ENCODE results near the gene PDZD7. TPM values are rescaled to one million over a fixed set of nuclear protein-coding genes. Genes with fewer than 3 reads are reported as not detected.

Gene PDZD7
- total RNA-seq, 1 donor from 2014 or later: 0.29 TPM

DNA sequence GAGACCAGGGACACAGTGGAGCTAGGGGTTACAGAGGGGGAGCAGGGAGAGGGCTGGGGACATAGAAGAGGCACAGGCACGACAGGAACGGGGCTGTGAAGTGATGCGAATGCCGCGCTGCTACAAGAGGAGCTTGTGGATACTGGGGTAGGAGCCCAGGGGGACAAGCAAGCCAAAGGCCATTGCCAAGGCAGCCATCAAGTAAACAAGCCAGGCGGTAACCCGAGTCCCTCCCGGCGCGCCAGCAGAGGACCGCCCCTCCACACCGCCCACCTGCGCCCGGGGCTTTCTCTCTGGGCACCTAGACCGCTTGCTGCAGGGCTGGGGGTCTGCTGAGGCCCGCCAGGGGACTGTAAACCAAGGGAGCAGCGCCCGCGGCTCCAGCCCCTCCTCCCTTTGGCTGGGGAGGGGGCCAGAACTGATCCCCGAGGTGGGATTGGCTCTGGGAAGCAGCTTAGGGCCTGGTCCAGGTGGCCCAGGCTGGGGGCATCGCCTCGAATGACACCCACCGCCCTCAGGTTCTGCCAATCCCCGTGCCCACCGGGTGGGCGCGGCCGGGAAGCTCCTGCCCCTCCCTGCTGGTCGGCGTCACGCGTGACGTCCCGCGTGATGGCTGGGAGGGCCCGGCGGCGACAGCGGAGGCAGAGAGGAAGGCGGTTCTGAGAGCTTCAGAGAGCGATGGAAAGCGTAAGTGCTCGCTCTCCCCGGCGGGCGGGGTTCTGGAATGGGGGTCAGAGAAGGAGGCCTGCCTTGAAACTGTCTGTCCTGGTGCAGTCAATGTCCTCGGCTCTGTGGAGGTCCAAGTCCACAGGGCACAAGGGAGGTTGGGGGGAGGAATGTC lies 1.1 kb upstream of the PDZD7 start:
- H3K4me1 Mint-ChIP-seq (ENCODE audit: low read depth): peaks cover 22% of the 10 kb centered on the region
- no peaks in the 10 kb centered on the region for H3K9me3 Mint-ChIP-seq (ENCODE audit: low read depth)
- H3K4me3 Mint-ChIP-seq (ENCODE audit: low read depth): peak overlapping the region; percentile 69
- TF ChIP-seq, protein P1, sequence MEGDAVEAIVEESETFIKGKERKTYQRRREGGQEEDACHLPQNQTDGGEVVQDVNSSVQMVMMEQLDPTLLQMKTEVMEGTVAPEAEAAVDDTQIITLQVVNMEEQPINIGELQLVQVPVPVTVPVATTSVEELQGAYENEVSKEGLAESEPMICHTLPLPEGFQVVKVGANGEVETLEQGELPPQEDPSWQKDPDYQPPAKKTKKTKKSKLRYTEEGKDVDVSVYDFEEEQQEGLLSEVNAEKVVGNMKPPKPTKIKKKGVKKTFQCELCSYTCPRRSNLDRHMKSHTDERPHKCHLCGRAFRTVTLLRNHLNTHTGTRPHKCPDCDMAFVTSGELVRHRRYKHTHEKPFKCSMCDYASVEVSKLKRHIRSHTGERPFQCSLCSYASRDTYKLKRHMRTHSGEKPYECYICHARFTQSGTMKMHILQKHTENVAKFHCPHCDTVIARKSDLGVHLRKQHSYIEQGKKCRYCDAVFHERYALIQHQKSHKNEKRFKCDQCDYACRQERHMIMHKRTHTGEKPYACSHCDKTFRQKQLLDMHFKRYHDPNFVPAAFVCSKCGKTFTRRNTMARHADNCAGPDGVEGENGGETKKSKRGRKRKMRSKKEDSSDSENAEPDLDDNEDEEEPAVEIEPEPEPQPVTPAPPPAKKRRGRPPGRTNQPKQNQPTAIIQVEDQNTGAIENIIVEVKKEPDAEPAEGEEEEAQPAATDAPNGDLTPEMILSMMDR (IDR thresholded peaks at IDR 0.05; ENCODE audit: unreplicated experiment): no peak
- H3K27me3 Mint-ChIP-seq: peaks cover 73% of the 10 kb centered on the region
- H3K27ac Mint-ChIP-seq: peak overlapping the region; percentile 51
- no peak for DNase-seq (ENCODE audit: low spot score, unreplicated experiment)
- H3K36me3 Mint-ChIP-seq (ENCODE audit: insufficient read depth): no peaks in the 10 kb centered on the region

- H3K9me3 Mint-ChIP-seq (ENCODE audit: low read depth): no peaks in the 10 kb centered on the region
- peaks cover 24% of the 10 kb centered on the region for H3K4me1 Mint-ChIP-seq (ENCODE audit: low read depth)
- TF ChIP-seq, protein P1 (IDR thresholded peaks at IDR 0.05; ENCODE audit: unreplicated experiment): no peak
- H3K4me3 Mint-ChIP-seq (ENCODE audit: low read depth): peak overlapping the region; percentile 69
- peaks cover 62% of the 10 kb centered on the region for H3K27me3 Mint-ChIP-seq
- no peak overlapping the region for H3K27ac Mint-ChIP-seq
- no peaks in the 10 kb centered on the region for H3K36me3 Mint-ChIP-seq (ENCODE audit: insufficient read depth)
- no peak for DNase-seq (ENCODE audit: low spot score, unreplicated experiment)
Observed at GRCh38 chr10:101030496-101031127, 317 bp downstream of the PDZD7 start.

DNA sequence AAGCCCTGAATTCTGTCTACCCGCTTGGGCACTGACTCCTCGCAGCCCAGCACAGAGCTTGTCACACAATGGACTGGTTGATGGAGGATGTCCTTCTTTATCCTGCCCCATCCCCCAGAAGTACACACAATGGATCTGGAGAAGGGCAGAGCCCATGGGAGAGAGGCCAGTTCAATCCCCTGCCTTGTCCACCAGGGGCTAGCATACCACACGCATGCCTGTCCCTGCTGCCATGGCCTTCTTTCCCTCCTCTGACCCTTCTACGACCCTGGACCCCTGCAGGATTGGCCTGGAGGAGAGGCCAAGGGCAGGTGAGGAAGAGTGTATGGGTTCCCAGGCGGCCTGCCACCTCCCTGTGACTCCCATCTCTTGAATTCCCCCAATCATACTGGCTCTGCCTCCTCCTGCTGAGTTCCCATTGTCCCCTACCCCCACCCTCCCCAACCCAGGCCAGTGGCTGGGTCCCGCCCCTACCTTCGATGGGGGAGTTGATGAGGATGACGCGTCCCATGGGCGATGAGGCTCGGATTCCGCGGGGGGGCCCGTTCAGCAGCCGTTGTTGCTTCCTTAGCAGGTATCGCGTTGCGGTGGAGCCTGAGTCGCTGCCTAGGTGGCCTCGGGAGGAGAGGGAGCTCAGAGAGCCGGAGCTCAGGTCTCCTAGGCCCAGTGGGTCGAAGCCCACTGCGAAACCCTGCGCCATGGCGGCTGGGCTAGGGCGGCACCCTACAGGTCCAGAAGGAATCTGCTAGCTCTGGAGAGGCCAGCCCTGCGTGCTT lies 1.2 kb downstream of the PDZD7 start:
- H3K9me3 Mint-ChIP-seq (ENCODE audit: low read depth): no peaks in the 10 kb centered on the region
- TF ChIP-seq, protein P1 (IDR thresholded peaks at IDR 0.05; ENCODE audit: unreplicated experiment): peak; percentile 35
- H3K36me3 Mint-ChIP-seq (ENCODE audit: insufficient read depth): no peaks in the 10 kb centered on the region
- no peak overlapping the region for H3K4me3 Mint-ChIP-seq (ENCODE audit: low read depth)
- DNase-seq (ENCODE audit: low spot score, unreplicated experiment): no peak
- peaks cover 54% of the 10 kb centered on the region for H3K27me3 Mint-ChIP-seq
- peak overlapping the region; percentile 73 for H3K27ac Mint-ChIP-seq
- H3K4me1 Mint-ChIP-seq (ENCODE audit: low read depth): peaks cover 23% of the 10 kb centered on the region

DNA sequence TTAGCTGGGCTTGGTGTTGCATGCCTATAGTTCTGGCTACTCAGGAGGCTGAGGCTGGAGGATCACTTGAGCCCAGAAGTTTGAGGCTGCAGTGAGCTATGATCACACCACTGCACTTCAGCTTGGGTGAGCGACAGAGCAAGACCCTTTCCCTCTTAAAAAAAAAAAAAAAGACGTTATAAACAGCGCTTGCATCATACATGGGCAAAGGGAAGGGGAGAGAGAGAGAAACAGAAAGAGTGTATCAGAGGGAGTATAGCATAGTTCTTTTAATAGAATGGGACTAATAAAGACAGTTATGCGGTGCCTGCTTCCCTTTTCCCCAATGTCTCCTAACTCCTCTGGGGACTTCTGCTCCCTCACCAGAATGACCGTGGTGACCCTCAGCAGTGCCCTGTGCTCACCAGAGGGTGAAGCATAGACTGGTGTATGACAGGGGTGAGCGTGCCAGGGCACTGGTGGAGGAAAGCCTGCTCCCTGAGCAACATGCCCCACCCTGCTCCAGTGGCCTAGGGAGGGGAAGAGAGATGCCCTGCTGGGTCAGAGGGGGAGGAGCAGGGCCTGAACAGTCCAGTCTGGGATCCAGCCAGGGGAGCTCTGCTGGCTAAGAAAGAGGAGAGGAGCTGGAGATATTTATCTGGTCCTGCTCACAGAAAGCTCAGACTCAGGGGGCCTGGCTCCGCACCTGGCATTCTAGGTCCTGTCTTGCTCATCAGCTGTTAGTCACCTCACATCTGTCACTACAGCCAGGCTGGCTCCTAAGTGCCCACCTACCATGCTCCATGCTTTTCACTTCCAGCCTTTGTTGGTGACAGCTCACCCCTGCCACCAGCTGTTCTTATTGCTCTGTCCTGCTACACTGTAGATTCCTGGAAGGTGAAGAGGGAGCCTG lies 2.2 kb downstream of the PDZD7 start:
- Mint-ChIP-seq H3K36me3 (ENCODE audit: insufficient read depth) (no peaks in the 10 kb centered on the region), H3K9me3 (ENCODE audit: low read depth) (no peaks in the 10 kb centered on the region), H3K27me3 (peaks cover 44% of the 10 kb centered on the region), H3K4me1 (ENCODE audit: low read depth) (peaks cover 19% of the 10 kb centered on the region), H3K4me3 (ENCODE audit: low read depth) (no peak overlapping the region), H3K27ac (no peak overlapping the region)
- TF ChIP-seq, protein P1 (IDR thresholded peaks at IDR 0.05; ENCODE audit: unreplicated experiment): no peak
- DNase-seq (ENCODE audit: low spot score, unreplicated experiment): no peak

All from progenitor cell of endocrine pancreas (in vitro differentiated cells).